NCI-H226 (cell line): Measurements from ENCODE around the gene FUS.
A peak's percentile ranks its signal among the peaks of the same experiment; 100 is the strongest.

Experiments
- DNase-seq: peaks from one replicate; pipeline ENCODE4 v3.0.0-alpha.2; 2015

The FUS gene

GRCh38 chr16:31204871-31205666, 25.1 kb downstream of the FUS start:
- no peak for DNase-seq

GRCh38 chr16:31206776-31207175, 26.8 kb downstream of the FUS start:
- no peak for DNase-seq

DNA sequence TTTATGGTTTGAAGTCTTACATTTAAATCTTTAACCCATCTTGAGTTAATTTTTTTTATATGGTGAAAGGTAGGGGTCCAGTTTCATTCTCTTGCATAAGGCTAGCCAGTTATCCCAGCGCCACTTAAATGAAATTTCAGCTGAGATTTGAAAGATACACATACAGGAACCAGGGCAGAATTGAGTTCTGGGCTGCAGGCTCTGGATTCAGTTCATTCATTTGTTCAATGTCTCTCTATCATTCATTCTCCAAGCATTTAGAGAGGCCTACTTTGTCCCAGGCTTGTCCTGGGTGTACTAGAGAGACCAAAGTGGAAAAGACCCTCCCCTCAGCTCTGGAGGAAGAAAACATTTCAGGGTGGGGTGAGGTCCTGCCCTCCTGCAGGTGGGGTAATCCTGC, 33.4 kb downstream of the FUS start:
- no peak for DNase-seq

DNA sequence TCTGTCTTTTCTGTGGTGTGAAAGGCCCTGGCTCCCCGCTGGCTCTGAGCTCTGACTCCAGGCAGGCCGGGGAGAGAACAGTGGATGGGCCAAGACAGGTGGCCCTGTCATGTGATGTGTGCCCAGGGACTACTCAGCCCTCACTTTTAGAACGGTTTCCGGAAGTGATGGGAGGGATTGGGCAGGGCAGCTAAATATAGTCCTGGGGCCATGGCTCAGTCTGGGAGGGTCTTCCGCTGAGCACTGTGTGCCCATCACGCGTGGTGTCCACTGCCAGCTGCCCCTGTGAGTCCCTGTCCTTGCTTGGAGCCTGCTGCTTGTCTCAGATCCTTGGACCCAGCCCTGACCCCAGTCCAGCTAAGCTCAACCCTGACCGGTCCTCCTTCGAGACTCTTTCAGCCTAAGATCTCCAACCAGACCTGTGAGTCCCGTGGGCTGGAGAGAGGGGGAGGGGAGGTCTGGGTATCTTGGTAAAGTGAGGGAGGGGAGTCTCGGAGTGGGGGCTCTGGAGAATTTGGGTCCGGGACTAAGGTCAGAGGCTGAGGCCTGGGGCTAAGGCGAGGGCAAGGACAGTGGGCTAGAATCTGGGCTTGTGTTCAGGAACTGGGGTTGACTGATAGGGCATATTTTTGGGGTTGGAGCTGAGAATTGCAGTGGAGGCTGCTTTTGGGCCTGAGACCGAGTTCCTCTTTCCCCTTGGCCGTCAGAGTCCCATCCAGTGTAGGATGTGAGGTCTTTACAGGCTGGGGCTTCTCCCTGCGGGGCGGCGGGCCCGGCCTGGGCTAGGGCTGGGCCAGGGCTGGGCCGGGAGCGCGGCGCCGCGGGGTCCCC, 34.2 kb downstream of the FUS start, which contains the start of gene TRIM72:
Gene TRIM72 (plus strand): TSS at position 243 of the 831 bp plus-strand sequence. CDS start 620 bp downstream, outside the sequence.
- DNase-seq = no peak

- DNase-seq = no peak
These were observed 34.9 kb downstream of the FUS start for GRCh38 chr16:31214708-31215286.

DNA sequence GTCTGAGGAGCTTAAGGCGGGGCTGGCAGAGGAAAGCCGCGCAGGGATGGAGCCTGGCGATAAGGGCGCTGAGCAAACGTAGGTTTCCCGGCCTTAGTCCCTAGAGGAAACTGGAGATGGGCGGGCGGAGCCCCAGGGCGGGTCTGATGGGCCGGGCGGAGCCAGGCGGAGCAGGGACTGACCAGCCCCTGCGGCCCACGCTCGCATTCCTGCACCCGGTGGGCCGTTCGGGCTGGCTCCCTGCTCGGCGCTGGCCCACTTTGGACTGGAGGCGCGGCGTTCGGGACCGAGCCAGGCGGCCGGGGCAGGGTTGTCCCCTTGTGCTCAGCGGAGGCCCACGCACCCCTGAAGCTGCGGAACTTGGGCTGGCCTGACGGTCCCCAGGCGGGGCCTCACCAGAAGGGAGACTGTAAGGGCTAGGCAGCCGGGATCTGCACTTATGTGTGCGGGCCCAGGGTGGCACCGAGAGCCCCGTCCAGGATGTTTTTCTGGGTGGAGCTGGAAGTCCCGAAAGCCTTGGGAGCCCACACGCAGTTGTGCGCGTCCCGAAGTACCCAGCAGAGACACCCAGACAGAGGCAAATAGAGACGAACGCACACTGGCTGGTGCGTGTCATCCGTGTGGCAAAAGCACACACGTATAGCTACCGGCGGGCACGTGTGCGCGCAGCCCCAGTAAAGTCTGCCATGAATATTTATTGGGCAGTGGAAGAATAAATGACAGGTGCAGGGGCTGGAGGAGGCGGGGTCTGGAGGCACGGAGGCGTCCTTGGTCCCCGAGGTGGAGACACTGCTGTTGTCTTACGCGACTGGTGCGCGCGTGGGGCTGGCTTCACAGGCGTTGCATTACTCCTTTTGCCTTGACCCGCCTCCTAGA, 35.6 kb downstream of the FUS start:
- DNase-seq = peak; percentile 93

DNA sequence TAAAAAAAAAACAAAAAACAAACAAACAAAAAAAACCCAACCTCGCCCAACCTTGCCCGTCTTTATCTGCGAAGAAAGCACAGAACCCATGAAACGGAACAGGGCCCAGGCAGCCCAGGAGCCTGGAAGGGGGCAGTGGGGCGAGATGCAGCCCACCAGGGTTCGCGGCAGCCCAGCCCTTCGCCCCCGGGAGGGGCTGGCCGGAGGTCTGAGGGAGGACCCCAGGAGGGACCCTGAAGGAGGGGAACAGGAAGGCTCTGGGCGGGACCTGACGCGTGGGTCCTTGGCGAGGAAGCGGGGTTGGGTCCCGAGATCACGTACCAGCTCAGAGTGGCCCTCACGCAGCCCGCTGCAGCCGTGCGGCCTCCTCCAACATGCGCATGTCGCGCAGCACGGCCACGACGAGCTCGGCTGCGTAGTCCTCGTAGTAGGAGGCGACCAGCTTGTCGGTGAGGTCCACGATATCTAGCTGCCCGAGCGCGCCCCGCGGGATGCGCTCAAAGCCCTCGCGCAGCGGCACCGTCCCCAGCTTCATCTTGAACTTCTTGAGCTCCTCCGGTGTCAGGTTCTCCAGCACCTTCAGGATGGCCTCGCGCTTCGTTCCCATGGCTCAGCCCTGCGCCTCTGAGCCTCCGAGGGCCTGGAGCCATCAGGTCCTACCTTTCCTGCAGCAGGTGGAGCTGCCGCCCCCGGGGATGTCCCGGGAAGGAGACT, 36.6 kb downstream of the FUS start, which contains the start of gene PYDC1:
Gene PYDC1 (minus strand): TSS at position 714 of the 714 bp plus-strand sequence. CDS start 107 bp downstream, at position 607.
- no peak for DNase-seq

DNA sequence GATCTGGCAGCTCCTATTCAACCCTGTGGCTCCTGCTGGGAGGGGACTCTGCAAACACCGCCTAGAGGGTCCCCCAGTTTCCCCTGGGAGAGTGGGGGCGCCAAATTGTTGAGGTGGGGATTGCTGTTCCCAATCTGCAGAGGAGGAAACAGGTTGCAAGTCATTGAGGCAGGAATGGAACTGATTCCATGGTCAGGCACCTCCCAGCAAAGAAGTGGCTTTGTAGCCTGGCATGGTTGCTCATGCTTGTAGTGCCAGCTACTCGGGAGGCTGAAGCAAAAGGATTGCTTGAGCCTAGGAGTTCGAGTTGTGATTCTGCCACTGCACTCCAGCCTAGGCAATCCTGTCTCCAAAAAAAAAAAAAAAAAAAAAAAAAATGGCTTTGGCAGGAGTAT, 37.2 kb downstream of the FUS start:
- no peak for DNase-seq

DNA sequence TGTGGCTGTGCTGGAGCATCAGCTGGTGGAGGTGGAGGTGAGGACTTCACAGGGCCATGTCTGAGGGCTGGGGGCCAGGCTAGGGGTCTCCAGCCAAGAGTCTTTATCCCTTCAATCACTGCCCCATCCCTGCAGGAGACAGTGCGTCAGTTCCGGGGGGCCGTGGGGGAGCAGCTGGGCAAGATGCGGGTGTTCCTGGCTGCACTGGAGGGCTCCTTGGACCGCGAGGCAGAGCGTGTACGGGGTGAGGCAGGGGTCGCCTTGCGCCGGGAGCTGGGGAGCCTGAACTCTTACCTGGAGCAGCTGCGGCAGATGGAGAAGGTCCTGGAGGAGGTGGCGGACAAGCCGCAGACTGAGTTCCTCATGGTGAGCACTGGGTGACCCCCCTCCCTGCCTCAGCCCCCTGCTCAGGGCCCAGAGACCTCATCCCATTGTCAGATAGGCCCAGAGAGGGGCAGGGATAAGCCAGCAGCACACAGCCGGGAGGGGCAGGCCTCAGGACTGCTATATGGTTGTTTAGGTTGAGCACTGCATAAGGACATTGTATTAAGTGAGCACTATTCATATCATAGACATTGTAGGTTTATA, 39.3 kb downstream of the FUS start:
- DNase-seq = no peak

DNA sequence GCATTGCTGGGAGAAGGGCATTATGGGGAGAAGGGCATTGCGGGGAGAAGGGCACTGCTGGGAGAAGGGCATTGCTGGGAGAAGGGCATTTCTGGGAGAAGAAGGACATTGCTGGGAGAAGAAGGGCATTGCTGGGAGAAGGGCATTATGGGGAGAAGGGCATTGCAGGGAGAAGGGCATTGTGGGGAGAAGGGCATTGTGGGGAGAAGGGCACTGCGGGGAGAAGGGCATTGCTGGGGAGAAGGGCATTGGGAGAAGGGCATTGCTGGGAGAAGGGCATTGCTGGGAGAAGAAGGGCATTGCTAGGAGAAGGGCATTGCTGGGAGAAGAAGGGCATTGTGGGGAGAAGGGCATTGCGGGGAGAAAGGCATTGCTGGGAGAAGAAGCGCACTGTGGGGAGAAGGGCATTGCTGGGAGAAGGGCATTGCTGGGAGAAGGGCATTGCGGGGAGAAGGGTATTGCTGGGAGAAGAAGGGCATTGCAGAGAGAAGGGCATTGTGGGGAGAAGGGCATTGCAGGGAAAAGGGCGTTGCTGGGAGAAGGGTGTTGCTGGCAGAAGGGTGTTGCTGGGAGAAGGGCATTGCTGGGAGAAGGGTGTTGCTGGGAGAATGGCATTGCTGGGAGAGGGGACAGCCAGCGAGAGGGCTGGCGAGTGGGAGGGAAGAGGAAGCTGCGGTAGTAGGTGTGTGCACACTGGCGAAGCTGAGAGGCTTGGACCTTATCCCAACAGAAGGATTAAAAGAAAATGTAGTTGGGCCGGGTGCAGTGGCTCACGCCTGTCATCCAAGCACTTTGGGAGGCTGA, 41.6 kb downstream of the FUS start:
- no peak for DNase-seq

DNA sequence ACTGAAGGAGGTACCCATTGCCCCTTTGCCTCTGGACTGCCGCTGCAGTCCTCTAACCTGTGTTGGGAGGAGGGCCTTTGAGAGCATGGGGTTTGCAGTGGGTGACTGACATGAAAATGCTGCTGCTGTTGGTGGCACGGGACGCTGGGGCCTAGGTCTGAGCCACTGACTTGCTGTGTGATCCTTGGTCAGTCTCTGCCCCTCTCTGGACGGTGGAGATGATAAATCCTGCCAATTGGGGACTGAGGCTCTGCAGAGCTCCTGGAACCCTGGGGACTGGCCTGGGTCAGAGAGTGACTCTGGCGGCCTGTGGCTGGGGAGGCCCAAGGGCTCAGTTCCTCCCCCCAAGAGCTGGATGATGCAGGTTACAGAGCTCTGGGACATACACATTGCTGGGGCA, 43.1 kb downstream of the FUS start:
- DNase-seq = no peak

- no peak for DNase-seq
These were observed 44.4 kb downstream of the FUS start for GRCh38 chr16:31224092-31224955.

DNA sequence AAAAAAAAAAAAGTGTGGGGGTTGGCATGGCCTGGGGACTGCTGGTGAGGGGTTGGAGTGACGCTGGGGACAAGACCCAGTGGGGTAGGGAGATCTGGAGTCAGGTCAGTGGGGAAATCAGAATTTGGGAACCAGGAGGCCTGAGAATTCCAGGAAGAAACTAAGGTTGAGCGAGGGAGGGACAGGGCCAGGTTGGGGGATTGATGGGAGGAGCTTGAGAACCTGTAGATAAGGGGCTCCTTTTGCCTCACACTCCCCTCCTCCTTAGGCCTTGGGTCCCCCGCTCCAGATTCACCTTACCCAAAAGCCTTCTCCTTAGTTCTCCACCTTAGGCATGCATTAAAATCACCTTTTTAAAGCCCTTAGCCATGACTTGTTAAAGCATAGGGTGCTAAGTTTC, 45.3 kb downstream of the FUS start:
- DNase-seq = no peak

- DNase-seq = no peak
These were observed 48.3 kb downstream of the FUS start for GRCh38 chr16:31228206-31228605.

- no peak for DNase-seq
These were observed 49.6 kb downstream of the FUS start for GRCh38 chr16:31229501-31229900.

DNA sequence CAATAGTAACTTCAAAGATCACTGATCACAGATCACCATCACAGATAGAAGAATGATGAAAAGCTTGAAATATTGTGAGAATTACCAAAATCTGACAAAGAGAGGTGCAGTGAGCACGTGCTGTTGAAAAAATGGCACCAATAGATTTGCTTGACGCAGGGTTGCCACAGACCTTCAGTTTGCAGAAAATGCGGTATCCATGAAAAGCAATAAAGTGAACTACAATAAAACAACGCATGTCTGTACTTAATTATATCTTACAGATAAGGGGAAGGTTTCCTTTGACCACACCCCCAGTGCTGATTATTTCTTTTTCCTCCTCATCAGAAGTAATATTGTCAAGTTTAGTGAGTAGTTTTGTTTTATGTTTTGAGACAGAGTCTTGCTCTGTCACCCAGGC, 58.1 kb downstream of the FUS start:
- no peak for DNase-seq
